MV-4-11 (cell line): ENCODE measurements around the gene TOPAZ1.

Source experiments
- DNase-seq: peaks from one replicate; lab custom pipeline; 2025; lab: John Stamatoyannopoulos, UW

TOPAZ1 gene

GRCh38 chr3:44248152-44248551 lies 6.5 kb downstream of the TOPAZ1 start:
- no peak for DNase-seq

GRCh38 chr3:44252332-44252959 lies 10.8 kb downstream of the TOPAZ1 start:
- DNase-seq = no peak

GRCh38 chr3:44259404-44259803 lies 17.7 kb downstream of the TOPAZ1 start:
- DNase-seq = no peak

- no peak for DNase-seq
Observed at GRCh38 chr3:44264146-44264545, 22.5 kb downstream of the TOPAZ1 start.

GRCh38 chr3:44265815-44266214 lies 24.1 kb downstream of the TOPAZ1 start:
- DNase-seq = no peak

- no peak for DNase-seq
Observed at GRCh38 chr3:44272191-44272590, 30.5 kb downstream of the TOPAZ1 start.

- no peak for DNase-seq
Observed at GRCh38 chr3:44277925-44278324, 36.2 kb downstream of the TOPAZ1 start.

- no peak for DNase-seq
Observed at GRCh38 chr3:44280077-44280476, 38.4 kb downstream of the TOPAZ1 start.

GRCh38 chr3:44280631-44281030 lies 38.9 kb downstream of the TOPAZ1 start:
- DNase-seq = no peak

- DNase-seq = no peak
Observed at GRCh38 chr3:44284949-44285348, 43.3 kb downstream of the TOPAZ1 start.

GRCh38 chr3:44289882-44290462 lies 48.3 kb downstream of the TOPAZ1 start:
- no peak for DNase-seq

GRCh38 chr3:44292276-44292675 lies 50.6 kb downstream of the TOPAZ1 start:
- DNase-seq = no peak

- DNase-seq = no peak
Observed at GRCh38 chr3:44292947-44293346, 51.3 kb downstream of the TOPAZ1 start.

GRCh38 chr3:44297255-44297654 lies 55.6 kb downstream of the TOPAZ1 start:
- DNase-seq = no peak

GRCh38 chr3:44301746-44302145 lies 60.1 kb downstream of the TOPAZ1 start:
- no peak for DNase-seq

GRCh38 chr3:44309500-44309899 lies 67.8 kb downstream of the TOPAZ1 start:
- DNase-seq = no peak

- DNase-seq = peak; percentile 50
Observed at GRCh38 chr3:44318891-44319311, 77.2 kb downstream of the TOPAZ1 start.

GRCh38 chr3:44321335-44321734 lies 79.6 kb downstream of the TOPAZ1 start:
- no peak for DNase-seq

- DNase-seq = peak; percentile 48
Observed at GRCh38 chr3:44323341-44323955, 81.8 kb downstream of the TOPAZ1 start.

GRCh38 chr3:44324584-44324983 lies 82.9 kb downstream of the TOPAZ1 start:
- no peak for DNase-seq

GRCh38 chr3:44326019-44326418 lies 84.3 kb downstream of the TOPAZ1 start:
- DNase-seq = peak; percentile 36

GRCh38 chr3:44326515-44326914 lies 84.8 kb downstream of the TOPAZ1 start:
- DNase-seq = no peak

- no peak for DNase-seq
Observed at GRCh38 chr3:44329946-44330345, 88.3 kb downstream of the TOPAZ1 start.

GRCh38 chr3:44330444-44330843 lies 88.8 kb downstream of the TOPAZ1 start:
- DNase-seq = no peak
